HEK293 (cell line): ENCODE measurements around the gene BLOC1S5.
A peak's percentile ranks its signal among the peaks of the same experiment; 100 is the strongest.

Source experiments
- KLF1 ChIP-seq: fragments of 450-650 bp; formaldehyde crosslinking; IDR thresholded peaks from 2 replicates; pipeline ENCODE4 v1.5.1; 2016; ENCODE audit warnings: missing biosample characterization, missing genetic modification characterization
- MEIS1 ChIP-seq: sonication (generic); formaldehyde crosslinking; IDR thresholded peaks from 2 replicates; pipeline ENCODE4 v1.8.1; 2022; ENCODE audit warnings: missing genetic modification reagents, mild to moderate bottlenecking, borderline replicate concordance
- OSR2 ChIP-seq: fragments of 450-650 bp; formaldehyde crosslinking; IDR thresholded peaks from 2 replicates; pipeline ENCODE4 v1.5.1; 2016; ENCODE audit warnings: missing biosample characterization, missing genetic modification characterization
- TCF7L2 ChIP-seq: IDR thresholded peaks from 2 replicates; pipeline ENCODE4 v1.6.1; 2011; ENCODE audit warnings: low read depth, mild to moderate bottlenecking, inconsistent platforms, low read length, moderate library complexity, borderline replicate concordance
- WT1 ChIP-seq: fragments of 450-650 bp; formaldehyde crosslinking; IDR thresholded peaks from 2 replicates; pipeline ENCODE4 v1.5.1; 2016; ENCODE audit warnings: missing biosample characterization, missing genetic modification characterization
- ZFP69B ChIP-seq: fragments of 450-650 bp; formaldehyde crosslinking; IDR thresholded peaks from 2 replicates; pipeline ENCODE4 v1.5.1; 2016; ENCODE audit warnings: missing biosample characterization, missing genetic modification characterization
- ZNF112 ChIP-seq: fragments of 450-650 bp; formaldehyde crosslinking; IDR thresholded peaks from 2 replicates; pipeline ENCODE4 v1.5.0; 2017; ENCODE audit warnings: missing biosample characterization, missing genetic modification characterization
- ZNF132 ChIP-seq: fragments of 450-650 bp; formaldehyde crosslinking; IDR thresholded peaks from 2 replicates; pipeline ENCODE4 v1.5.1; 2017; ENCODE audit warnings: missing biosample characterization, missing genetic modification characterization, borderline replicate concordance
- ZNF146 ChIP-seq: fragments of 450-650 bp; formaldehyde crosslinking; IDR thresholded peaks from 2 replicates; pipeline ENCODE4 v1.5.1; 2016; ENCODE audit warnings: missing biosample characterization, missing genetic modification characterization
- ZNF169 ChIP-seq: fragments of 450-650 bp; formaldehyde crosslinking; IDR thresholded peaks from 2 replicates; pipeline ENCODE4 v1.5.1; 2016; ENCODE audit warnings: missing biosample characterization, missing genetic modification characterization
- ZNF174 ChIP-seq: fragments of 450-650 bp; formaldehyde crosslinking; IDR thresholded peaks from 2 replicates; pipeline ENCODE4 v1.5.0; 2017; ENCODE audit warnings: missing biosample characterization, mild to moderate bottlenecking, missing genetic modification characterization
- ZNF2 ChIP-seq: fragments of 450-650 bp; formaldehyde crosslinking; IDR thresholded peaks from 2 replicates; pipeline ENCODE4 v1.5.1; 2016; ENCODE audit warnings: missing biosample characterization, missing genetic modification characterization
- ZNF23 ChIP-seq: fragments of 450-650 bp; formaldehyde crosslinking; IDR thresholded peaks from 2 replicates; pipeline ENCODE4 v1.5.1; 2016; ENCODE audit warnings: missing biosample characterization, missing genetic modification characterization, borderline replicate concordance
- ZNF404 ChIP-seq: fragments of 450-650 bp; formaldehyde crosslinking; IDR thresholded peaks from 2 replicates; pipeline ENCODE4 v1.5.1; 2017; ENCODE audit warnings: missing biosample characterization, missing genetic modification characterization
- ZNF426 ChIP-seq: fragments of 450-650 bp; formaldehyde crosslinking; IDR thresholded peaks from 2 replicates; pipeline ENCODE4 v1.5.1; 2017; ENCODE audit warnings: missing biosample characterization, missing genetic modification characterization, mild to moderate bottlenecking, inconsistent platforms, moderate library complexity
- ZNF48 ChIP-seq: fragments of 450-650 bp; formaldehyde crosslinking; IDR thresholded peaks from 2 replicates; pipeline ENCODE4 v1.5.1; 2016; ENCODE audit warnings: missing biosample characterization, missing genetic modification characterization
- ZNF558 ChIP-seq: fragments of 450-650 bp; formaldehyde crosslinking; IDR thresholded peaks from 2 replicates; pipeline ENCODE4 v1.5.1; 2016; ENCODE audit warnings: missing biosample characterization, missing genetic modification characterization
- ZNF701 ChIP-seq: fragments of 450-650 bp; formaldehyde crosslinking; IDR thresholded peaks from 2 replicates; pipeline ENCODE4 v1.5.1; 2016; ENCODE audit warnings: missing biosample characterization, missing genetic modification characterization
- ZNF707 ChIP-seq: fragments of 450-650 bp; formaldehyde crosslinking; IDR thresholded peaks from 2 replicates; pipeline ENCODE4 v1.5.1; 2016; ENCODE audit warnings: missing biosample characterization, missing genetic modification characterization
- ZNF76 ChIP-seq: fragments of 450-650 bp; formaldehyde crosslinking; IDR thresholded peaks from 2 replicates; pipeline ENCODE4; 2016; ENCODE audit warnings: low read depth, missing biosample characterization, missing genetic modification characterization, borderline replicate concordance
- ZNF776 ChIP-seq: fragments of 450-650 bp; formaldehyde crosslinking; IDR thresholded peaks from 2 replicates; pipeline ENCODE4 v1.5.0; 2017; ENCODE audit warnings: missing biosample characterization, missing genetic modification characterization, borderline replicate concordance
- ZXDB ChIP-seq: fragments of 450-650 bp; formaldehyde crosslinking; IDR thresholded peaks from 2 replicates; pipeline ENCODE4 v1.5.1; 2016; ENCODE audit warnings: missing biosample characterization, missing genetic modification characterization
- TF ChIP-seq, protein P1 (sequence below): fragments of 450-650 bp; IDR thresholded peaks from 2 replicates; pipeline ENCODE4 v1.5.1; 2018; ENCODE audit warnings: missing biosample characterization, mild to moderate bottlenecking, missing genetic modification characterization
- TF ChIP-seq, protein P2 (sequence below): fragments of 450-650 bp; formaldehyde crosslinking; IDR thresholded peaks from 2 replicates; pipeline ENCODE4 v1.5.1; 2017; ENCODE audit warnings: missing biosample characterization, missing genetic modification characterization
- TF ChIP-seq, protein P3 (sequence below): fragments of 450-650 bp; formaldehyde crosslinking; IDR thresholded peaks from 2 replicates; pipeline ENCODE4 v1.5.1; 2016; ENCODE audit warnings: missing biosample characterization, missing genetic modification characterization
- TF ChIP-seq, protein P4 (sequence below): fragments of 450-650 bp; formaldehyde crosslinking; IDR thresholded peaks from 2 replicates; pipeline ENCODE4 v1.5.1; 2017; ENCODE audit warnings: missing biosample characterization, missing genetic modification characterization
- TF ChIP-seq, protein P5 (sequence below): fragments of 450-650 bp; formaldehyde crosslinking; IDR thresholded peaks from 2 replicates; pipeline ENCODE4; 2016; ENCODE audit warnings: missing biosample characterization, missing genetic modification characterization
- TF ChIP-seq, protein P6 (sequence below): fragments of 450-650 bp; formaldehyde crosslinking; IDR thresholded peaks from 2 replicates; pipeline ENCODE4 v1.5.0; 2017; ENCODE audit warnings: missing biosample characterization, missing genetic modification characterization, borderline replicate concordance

BLOC1S5 gene

DNA sequence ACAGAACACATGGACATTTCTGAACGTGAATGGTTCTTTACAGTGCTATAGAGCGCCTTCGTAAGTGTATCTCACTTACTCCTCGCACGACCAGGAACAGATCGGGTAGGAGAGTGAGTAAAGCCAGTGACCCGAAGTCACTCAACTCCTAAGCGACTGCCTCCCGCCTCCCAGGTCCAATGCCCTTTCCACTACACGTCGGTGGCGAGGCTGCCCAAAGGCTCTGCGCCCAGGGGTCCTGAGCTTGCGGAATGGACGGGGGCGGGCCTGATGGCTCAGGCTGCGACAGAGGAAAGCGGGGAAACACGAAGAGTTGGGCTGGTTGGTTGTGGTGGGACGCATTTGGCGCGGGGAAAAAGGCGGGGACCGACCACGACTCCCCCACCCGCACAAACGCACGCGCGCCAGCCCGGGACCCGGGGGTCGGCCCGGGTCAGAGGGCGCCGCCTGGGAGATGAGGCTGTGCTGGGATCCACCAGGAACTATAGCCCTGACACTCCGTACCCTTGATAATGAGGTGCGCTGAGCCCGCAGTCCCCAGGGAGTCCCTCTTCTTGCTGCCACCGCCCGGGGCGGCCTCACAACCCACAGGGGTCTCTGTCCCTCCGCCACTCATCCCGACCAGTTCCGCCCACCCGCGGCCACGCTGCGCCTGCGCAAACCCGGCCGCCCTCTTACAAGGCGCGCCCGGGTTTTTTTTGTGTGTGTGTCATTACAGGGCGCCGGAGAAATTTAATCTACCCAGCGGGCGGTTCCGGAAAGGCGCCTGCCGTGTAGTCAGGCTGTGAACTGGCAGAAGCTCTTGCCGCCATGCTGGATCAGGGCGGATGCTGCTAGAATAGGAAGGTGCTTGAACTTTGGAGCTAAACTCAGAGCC, at the start of gene BLOC1S5 (continued):
- TF ChIP-seq, protein P1, sequence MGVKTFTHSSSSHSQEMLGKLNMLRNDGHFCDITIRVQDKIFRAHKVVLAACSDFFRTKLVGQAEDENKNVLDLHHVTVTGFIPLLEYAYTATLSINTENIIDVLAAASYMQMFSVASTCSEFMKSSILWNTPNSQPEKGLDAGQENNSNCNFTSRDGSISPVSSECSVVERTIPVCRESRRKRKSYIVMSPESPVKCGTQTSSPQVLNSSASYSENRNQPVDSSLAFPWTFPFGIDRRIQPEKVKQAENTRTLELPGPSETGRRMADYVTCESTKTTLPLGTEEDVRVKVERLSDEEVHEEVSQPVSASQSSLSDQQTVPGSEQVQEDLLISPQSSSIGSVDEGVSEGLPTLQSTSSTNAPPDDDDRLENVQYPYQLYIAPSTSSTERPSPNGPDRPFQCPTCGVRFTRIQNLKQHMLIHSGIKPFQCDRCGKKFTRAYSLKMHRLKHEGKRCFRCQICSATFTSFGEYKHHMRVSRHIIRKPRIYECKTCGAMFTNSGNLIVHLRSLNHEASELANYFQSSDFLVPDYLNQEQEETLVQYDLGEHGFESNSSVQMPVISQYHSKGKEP, result peak; percentile 80
- no peak for TF ChIP-seq ZNF169 (tag by site-specific recombination)
- no peak for TF ChIP-seq ZFP69B (tag by site-specific recombination)
- TF ChIP-seq ZNF2 (tag by site-specific recombination), result no peak
- peak; percentile 14; the same call in 1 of the 2 replicates for TF ChIP-seq ZNF146 (tag by site-specific recombination)
- TF ChIP-seq MEIS1 (CRISPR knock-in tag), result no peak
- TF ChIP-seq, protein P2, sequence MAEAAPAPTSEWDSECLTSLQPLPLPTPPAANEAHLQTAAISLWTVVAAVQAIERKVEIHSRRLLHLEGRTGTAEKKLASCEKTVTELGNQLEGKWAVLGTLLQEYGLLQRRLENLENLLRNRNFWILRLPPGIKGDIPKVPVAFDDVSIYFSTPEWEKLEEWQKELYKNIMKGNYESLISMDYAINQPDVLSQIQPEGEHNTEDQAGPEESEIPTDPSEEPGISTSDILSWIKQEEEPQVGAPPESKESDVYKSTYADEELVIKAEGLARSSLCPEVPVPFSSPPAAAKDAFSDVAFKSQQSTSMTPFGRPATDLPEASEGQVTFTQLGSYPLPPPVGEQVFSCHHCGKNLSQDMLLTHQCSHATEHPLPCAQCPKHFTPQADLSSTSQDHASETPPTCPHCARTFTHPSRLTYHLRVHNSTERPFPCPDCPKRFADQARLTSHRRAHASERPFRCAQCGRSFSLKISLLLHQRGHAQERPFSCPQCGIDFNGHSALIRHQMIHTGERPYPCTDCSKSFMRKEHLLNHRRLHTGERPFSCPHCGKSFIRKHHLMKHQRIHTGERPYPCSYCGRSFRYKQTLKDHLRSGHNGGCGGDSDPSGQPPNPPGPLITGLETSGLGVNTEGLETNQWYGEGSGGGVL (tag by site-specific recombination), result 0 out of 2 replicates have a peak, but pooled peaks have one; percentile 17
- TF ChIP-seq ZNF48 (tag by site-specific recombination), result no peak
- TF ChIP-seq ZNF701, result no peak
- TF ChIP-seq ZNF707 (tag by site-specific recombination), result no peak
- no peak; the same call in 1 of the 2 replicates for TF ChIP-seq WT1 (tag by site-specific recombination)
- no peak for TF ChIP-seq ZNF112 (tag by site-specific recombination)
- peak; percentile 43 for TF ChIP-seq KLF1 (tag by site-specific recombination)
- TF ChIP-seq ZNF404 (tag by site-specific recombination), result no peak
- TF ChIP-seq ZNF76 (tag by site-specific recombination), result peak; percentile 80
- TF ChIP-seq OSR2 (tag by site-specific recombination), result 0 out of 2 replicates have a peak, but pooled peaks have one; percentile 27
- TF ChIP-seq, protein P3, sequence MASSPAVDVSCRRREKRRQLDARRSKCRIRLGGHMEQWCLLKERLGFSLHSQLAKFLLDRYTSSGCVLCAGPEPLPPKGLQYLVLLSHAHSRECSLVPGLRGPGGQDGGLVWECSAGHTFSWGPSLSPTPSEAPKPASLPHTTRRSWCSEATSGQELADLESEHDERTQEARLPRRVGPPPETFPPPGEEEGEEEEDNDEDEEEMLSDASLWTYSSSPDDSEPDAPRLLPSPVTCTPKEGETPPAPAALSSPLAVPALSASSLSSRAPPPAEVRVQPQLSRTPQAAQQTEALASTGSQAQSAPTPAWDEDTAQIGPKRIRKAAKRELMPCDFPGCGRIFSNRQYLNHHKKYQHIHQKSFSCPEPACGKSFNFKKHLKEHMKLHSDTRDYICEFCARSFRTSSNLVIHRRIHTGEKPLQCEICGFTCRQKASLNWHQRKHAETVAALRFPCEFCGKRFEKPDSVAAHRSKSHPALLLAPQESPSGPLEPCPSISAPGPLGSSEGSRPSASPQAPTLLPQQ, result peak; percentile 48
- TF ChIP-seq, protein P4, sequence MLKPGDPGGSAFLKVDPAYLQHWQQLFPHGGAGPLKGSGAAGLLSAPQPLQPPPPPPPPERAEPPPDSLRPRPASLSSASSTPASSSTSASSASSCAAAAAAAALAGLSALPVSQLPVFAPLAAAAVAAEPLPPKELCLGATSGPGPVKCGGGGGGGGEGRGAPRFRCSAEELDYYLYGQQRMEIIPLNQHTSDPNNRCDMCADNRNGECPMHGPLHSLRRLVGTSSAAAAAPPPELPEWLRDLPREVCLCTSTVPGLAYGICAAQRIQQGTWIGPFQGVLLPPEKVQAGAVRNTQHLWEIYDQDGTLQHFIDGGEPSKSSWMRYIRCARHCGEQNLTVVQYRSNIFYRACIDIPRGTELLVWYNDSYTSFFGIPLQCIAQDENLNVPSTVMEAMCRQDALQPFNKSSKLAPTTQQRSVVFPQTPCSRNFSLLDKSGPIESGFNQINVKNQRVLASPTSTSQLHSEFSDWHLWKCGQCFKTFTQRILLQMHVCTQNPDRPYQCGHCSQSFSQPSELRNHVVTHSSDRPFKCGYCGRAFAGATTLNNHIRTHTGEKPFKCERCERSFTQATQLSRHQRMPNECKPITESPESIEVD (tag by site-specific recombination), result peak; percentile 61
- no peak for TF ChIP-seq ZNF426 (tag by site-specific recombination)
- TF ChIP-seq, protein P5, sequence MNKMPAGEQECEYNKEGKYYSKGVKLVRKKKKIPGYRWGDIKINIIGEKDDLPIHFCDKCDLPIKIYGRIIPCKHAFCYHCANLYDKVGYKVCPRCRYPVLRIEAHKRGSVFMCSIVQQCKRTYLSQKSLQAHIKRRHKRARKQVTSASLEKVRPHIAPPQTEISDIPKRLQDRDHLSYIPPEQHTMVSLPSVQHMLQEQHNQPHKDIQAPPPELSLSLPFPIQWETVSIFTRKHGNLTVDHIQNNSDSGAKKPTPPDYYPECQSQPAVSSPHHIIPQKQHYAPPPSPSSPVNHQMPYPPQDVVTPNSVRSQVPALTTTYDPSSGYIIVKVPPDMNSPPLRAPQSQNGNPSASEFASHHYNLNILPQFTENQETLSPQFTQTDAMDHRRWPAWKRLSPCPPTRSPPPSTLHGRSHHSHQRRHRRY (tag by site-specific recombination), result 0 out of 2 replicates have a peak, but pooled peaks have one; percentile 27
- no peak for TF ChIP-seq ZNF23 (tag by site-specific recombination)
- TF ChIP-seq ZNF132 (tag by site-specific recombination), result no peak
- no peak for TF ChIP-seq ZNF776 (tag by site-specific recombination)
- no peak for TF ChIP-seq TCF7L2
- peak; percentile 65; the same call in 1 of the 2 replicates for TF ChIP-seq ZNF558 (tag by site-specific recombination)
- TF ChIP-seq ZNF174 (tag by site-specific recombination), result no peak
- TF ChIP-seq, protein P6, sequence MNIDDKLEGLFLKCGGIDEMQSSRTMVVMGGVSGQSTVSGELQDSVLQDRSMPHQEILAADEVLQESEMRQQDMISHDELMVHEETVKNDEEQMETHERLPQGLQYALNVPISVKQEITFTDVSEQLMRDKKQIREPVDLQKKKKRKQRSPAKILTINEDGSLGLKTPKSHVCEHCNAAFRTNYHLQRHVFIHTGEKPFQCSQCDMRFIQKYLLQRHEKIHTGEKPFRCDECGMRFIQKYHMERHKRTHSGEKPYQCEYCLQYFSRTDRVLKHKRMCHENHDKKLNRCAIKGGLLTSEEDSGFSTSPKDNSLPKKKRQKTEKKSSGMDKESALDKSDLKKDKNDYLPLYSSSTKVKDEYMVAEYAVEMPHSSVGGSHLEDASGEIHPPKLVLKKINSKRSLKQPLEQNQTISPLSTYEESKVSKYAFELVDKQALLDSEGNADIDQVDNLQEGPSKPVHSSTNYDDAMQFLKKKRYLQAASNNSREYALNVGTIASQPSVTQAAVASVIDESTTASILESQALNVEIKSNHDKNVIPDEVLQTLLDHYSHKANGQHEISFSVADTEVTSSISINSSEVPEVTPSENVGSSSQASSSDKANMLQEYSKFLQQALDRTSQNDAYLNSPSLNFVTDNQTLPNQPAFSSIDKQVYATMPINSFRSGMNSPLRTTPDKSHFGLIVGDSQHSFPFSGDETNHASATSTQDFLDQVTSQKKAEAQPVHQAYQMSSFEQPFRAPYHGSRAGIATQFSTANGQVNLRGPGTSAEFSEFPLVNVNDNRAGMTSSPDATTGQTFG (tag by site-specific recombination), result no peak
- peak; percentile 92; the same call in 1 of the 2 replicates for TF ChIP-seq ZXDB (tag by site-specific recombination)
